ENCODE data around the gene TOMM22. TPM values are rescaled to one million over a fixed set of nuclear protein-coding genes. Genes with fewer than 3 reads are reported as not detected.
A peak's percentile ranks its signal among the peaks of the same experiment; 100 is the strongest.

TOMM22 gene
- polyA plus RNA-seq, 2 of the 4 experiments (the other 2 are of a cell fraction), result 63.2 to 68.4 TPM

DNA sequence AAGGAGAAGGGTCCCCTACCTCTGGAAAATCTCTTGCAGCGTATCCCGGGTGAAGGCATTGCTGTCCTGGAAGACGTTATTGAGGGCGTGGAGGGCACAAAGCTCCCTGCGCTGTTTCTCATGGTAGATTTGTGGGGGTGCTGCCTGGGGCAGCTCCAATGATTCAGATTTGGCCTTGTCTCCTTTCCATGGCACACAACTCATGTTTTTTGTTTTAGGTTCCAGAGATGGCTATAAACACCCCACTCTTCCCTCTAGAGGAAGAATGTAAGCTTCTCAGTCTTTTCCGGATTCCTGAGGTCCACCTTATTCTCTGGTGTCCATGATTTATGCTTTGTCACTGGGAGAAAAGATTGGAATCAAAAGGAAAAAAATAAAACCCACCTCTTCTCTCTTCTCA lies 18.0 kb downstream of the TOMM22 start:
- TF ChIP-seq, protein P1, sequence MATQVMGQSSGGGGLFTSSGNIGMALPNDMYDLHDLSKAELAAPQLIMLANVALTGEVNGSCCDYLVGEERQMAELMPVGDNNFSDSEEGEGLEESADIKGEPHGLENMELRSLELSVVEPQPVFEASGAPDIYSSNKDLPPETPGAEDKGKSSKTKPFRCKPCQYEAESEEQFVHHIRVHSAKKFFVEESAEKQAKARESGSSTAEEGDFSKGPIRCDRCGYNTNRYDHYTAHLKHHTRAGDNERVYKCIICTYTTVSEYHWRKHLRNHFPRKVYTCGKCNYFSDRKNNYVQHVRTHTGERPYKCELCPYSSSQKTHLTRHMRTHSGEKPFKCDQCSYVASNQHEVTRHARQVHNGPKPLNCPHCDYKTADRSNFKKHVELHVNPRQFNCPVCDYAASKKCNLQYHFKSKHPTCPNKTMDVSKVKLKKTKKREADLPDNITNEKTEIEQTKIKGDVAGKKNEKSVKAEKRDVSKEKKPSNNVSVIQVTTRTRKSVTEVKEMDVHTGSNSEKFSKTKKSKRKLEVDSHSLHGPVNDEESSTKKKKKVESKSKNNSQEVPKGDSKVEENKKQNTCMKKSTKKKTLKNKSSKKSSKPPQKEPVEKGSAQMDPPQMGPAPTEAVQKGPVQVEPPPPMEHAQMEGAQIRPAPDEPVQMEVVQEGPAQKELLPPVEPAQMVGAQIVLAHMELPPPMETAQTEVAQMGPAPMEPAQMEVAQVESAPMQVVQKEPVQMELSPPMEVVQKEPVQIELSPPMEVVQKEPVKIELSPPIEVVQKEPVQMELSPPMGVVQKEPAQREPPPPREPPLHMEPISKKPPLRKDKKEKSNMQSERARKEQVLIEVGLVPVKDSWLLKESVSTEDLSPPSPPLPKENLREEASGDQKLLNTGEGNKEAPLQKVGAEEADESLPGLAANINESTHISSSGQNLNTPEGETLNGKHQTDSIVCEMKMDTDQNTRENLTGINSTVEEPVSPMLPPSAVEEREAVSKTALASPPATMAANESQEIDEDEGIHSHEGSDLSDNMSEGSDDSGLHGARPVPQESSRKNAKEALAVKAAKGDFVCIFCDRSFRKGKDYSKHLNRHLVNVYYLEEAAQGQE (IDR thresholded peaks at IDR 0.05), result no peak
- TF ChIP-seq TFCP2L1 (CRISPR knock-in tag; IDR thresholded peaks at IDR 0.05) (no peak), ZFP36 (IDR thresholded peaks at IDR 0.05; ENCODE audit: borderline replicate concordance, partially characterized antibody) (no peak), MYC (IDR thresholded peaks at IDR 0.05; ENCODE audit: borderline replicate concordance, low read length) (no peak), FOSB (CRISPR knock-in tag; IDR thresholded peaks at IDR 0.05) (no peak), SREBF2 (IDR thresholded peaks at IDR 0.05) (no peak), ESRRA (IDR thresholded peaks at IDR 0.05; ENCODE audit: borderline replicate concordance, low read length) (no peak)
- POLR2A ChIA-PET, result interaction anchor here (2.9 kb wide), 1 partner anchor 18 kb away, joined by 12 read pairs; the partner anchor contains the start of gene TOMM22
- peak overlapping the region; percentile 96 to 99 for H3K27ac ChIP-seq
- H3K4me2 ChIP-seq, result peak overlapping the region; percentile 86
- ATAC-seq (no peak; a peak in 1 of 6 replicates), FAIRE-seq (no peak), DNase-seq (ENCODE audit: low read depth in 1 of 2, low spot score in 1 of 2) (no peak)
- no peaks in the 10 kb centered on the region for H3K9me3 ChIP-seq
- peaks cover 55% of the 10 kb centered on the region for H3K4me1 ChIP-seq
- H3K4me3 ChIP-seq, result peak overlapping the region; percentile 88
- 3% methylated on average over 6 of the region's 6 CpGs for WGBS (ENCODE audit: missing lambda C conversion rate)
- CTCF ChIA-PET, result interaction anchor here (1.6 to 5.6 kb wide), 2 partner anchors 18 kb away, joined by 4 to 47 read pairs; partner anchors contain the start of gene TOMM22

DNA sequence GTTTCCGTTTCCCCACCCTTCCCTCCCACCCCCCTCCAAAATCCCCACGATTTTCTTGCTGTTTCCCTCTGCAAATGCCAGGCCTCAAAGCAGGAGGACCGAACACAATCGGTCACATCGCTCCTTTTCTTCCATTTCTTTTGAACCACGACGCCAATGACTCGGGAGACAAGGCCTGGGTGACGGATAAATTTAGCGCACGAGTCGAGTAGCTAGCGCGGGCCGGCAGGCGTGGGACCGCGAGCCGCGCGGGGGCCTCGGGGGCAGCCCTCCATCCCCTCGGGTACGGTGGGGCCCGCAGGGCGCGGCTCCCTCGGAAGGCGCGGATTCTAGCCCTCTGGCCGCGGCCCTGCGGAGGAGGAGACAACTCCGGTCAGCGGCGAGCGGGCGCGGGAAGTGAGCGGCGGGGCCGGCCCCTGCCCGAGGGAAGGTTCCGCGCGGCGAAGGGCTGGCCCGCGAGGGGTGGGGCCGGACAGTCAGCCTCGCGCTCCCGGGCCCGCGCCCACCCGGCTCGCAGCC lies 18.6 kb downstream of the TOMM22 start:
- CTCF ChIA-PET, result interaction anchor here (1.6 kb wide), 1 partner anchor 18 kb away, joined by 4 read pairs; no protein-coding TSS in a partner anchor
- peak; percentile 35 to 49 for ATAC-seq
- 0% methylated on average over 2 of the region's 57 CpGs for WGBS (ENCODE audit: missing lambda C conversion rate)

More for the DNA sequence above, 18.6 kb downstream of the TOMM22 start:
- DNase-seq (ENCODE audit: low read depth in 1 of 2, low spot score in 1 of 2) (no peak), FAIRE-seq (no peak)
- Histone ChIP-seq H3K4me3 (peak overlapping the region; percentile 88), H3K9me3 (no peaks in the 10 kb centered on the region), H3K27ac (peak overlapping the region; percentile 96 to 99), H3K4me1 (peaks cover 52% of the 10 kb centered on the region), H3K4me2 (peak overlapping the region; percentile 86)
- POLR2A ChIA-PET, result interaction anchor here (2.9 kb wide), 1 partner anchor 19 kb away, joined by 12 read pairs; the partner anchor contains the start of gene TOMM22
- TF ChIP-seq CEBPB (IDR thresholded peaks at IDR 0.05) (no peak), RFX5 (IDR thresholded peaks at IDR 0.05) (no peak), MAFK (IDR thresholded peaks at IDR 0.05; ENCODE audit: partially characterized antibody) (no peak), ZNF302 (CRISPR knock-in tag; IDR thresholded peaks at IDR 0.05) (no peak), TFCP2L1 (CRISPR knock-in tag; IDR thresholded peaks at IDR 0.05) (no peak), KDM5A (IDR thresholded peaks at IDR 0.05) (no peak), RAD21 (conservative IDR thresholded peaks at IDR 0.05 in 1 of 2, IDR thresholded peaks at IDR 0.05 in 1 of 2) (no peak), ZC3H11A (IDR thresholded peaks at IDR 0.05) (no peak)
- TF ChIP-seq, protein P2, sequence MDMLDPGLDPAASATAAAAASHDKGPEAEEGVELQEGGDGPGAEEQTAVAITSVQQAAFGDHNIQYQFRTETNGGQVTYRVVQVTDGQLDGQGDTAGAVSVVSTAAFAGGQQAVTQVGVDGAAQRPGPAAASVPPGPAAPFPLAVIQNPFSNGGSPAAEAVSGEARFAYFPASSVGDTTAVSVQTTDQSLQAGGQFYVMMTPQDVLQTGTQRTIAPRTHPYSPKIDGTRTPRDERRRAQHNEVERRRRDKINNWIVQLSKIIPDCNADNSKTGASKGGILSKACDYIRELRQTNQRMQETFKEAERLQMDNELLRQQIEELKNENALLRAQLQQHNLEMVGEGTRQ (IDR thresholded peaks at IDR 0.05), result no peak
- TF ChIP-seq, protein P3, sequence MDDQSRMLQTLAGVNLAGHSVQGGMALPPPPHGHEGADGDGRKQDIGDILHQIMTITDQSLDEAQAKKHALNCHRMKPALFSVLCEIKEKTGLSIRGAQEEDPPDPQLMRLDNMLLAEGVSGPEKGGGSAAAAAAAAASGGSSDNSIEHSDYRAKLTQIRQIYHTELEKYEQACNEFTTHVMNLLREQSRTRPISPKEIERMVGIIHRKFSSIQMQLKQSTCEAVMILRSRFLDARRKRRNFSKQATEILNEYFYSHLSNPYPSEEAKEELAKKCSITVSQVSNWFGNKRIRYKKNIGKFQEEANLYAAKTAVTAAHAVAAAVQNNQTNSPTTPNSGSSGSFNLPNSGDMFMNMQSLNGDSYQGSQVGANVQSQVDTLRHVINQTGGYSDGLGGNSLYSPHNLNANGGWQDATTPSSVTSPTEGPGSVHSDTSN (IDR thresholded peaks at IDR 0.05), result no peak
- TF ChIP-seq, protein P4, sequence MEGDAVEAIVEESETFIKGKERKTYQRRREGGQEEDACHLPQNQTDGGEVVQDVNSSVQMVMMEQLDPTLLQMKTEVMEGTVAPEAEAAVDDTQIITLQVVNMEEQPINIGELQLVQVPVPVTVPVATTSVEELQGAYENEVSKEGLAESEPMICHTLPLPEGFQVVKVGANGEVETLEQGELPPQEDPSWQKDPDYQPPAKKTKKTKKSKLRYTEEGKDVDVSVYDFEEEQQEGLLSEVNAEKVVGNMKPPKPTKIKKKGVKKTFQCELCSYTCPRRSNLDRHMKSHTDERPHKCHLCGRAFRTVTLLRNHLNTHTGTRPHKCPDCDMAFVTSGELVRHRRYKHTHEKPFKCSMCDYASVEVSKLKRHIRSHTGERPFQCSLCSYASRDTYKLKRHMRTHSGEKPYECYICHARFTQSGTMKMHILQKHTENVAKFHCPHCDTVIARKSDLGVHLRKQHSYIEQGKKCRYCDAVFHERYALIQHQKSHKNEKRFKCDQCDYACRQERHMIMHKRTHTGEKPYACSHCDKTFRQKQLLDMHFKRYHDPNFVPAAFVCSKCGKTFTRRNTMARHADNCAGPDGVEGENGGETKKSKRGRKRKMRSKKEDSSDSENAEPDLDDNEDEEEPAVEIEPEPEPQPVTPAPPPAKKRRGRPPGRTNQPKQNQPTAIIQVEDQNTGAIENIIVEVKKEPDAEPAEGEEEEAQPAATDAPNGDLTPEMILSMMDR (IDR thresholded peaks at IDR 0.05), result no peak
- TF ChIP-seq, protein P5, sequence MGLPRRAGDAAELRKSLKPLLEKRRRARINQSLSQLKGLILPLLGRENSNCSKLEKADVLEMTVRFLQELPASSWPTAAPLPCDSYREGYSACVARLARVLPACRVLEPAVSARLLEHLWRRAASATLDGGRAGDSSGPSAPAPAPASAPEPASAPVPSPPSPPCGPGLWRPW (IDR thresholded peaks at IDR 0.05), result no peak

Data from A549 (cell line).